CD4-positive, alpha-beta T cell treated with Interleukin-17A for 1 hour (primary cell): ENCODE measurements around the gene SOWAHC.

Experiments used
- DNase-seq: peaks from one replicate; pipeline ENCODE4 v3.0.0-alpha.2; 2020

The SOWAHC gene

GRCh38 chr2:109648041-109648527, 33.9 kb downstream of the SOWAHC start:
- DNase-seq: no peak

- DNase-seq: no peak
These were observed 35.9 kb downstream of the SOWAHC start for GRCh38 chr2:109649736-109650695.

GRCh38 chr2:109654326-109655050, 40.3 kb downstream of the SOWAHC start:
- no peak for DNase-seq

- DNase-seq: no peak
These were observed 41.1 kb downstream of the SOWAHC start for GRCh38 chr2:109655287-109655686.

GRCh38 chr2:109659396-109660045, 45.4 kb downstream of the SOWAHC start:
- no peak for DNase-seq

- no peak for DNase-seq
These were observed 46.1 kb downstream of the SOWAHC start for GRCh38 chr2:109660046-109660860.

- no peak for DNase-seq
These were observed 48.7 kb downstream of the SOWAHC start for GRCh38 chr2:109662889-109663288.

GRCh38 chr2:109663721-109664120, 49.6 kb downstream of the SOWAHC start:
- DNase-seq: no peak

- DNase-seq: no peak
These were observed 52.3 kb downstream of the SOWAHC start for GRCh38 chr2:109666466-109666865.
